NCI-H82 (cell line): ENCODE measurements around the gene MAPK11.

Experiments used
- DNase-seq: peaks from one replicate; lab custom pipeline; 2025; lab: John Stamatoyannopoulos, UW

MAPK11 gene

GRCh38 chr22:50248196-50249081 is 21.7 kb downstream of the MAPK11 start:
- no peak for DNase-seq

- DNase-seq, result peak; percentile 58
Observed at GRCh38 chr22:50247748-50248147, 22.4 kb downstream of the MAPK11 start.

GRCh38 chr22:50246242-50247175 is 23.7 kb downstream of the MAPK11 start:
- DNase-seq, result peak; percentile 17

DNA sequence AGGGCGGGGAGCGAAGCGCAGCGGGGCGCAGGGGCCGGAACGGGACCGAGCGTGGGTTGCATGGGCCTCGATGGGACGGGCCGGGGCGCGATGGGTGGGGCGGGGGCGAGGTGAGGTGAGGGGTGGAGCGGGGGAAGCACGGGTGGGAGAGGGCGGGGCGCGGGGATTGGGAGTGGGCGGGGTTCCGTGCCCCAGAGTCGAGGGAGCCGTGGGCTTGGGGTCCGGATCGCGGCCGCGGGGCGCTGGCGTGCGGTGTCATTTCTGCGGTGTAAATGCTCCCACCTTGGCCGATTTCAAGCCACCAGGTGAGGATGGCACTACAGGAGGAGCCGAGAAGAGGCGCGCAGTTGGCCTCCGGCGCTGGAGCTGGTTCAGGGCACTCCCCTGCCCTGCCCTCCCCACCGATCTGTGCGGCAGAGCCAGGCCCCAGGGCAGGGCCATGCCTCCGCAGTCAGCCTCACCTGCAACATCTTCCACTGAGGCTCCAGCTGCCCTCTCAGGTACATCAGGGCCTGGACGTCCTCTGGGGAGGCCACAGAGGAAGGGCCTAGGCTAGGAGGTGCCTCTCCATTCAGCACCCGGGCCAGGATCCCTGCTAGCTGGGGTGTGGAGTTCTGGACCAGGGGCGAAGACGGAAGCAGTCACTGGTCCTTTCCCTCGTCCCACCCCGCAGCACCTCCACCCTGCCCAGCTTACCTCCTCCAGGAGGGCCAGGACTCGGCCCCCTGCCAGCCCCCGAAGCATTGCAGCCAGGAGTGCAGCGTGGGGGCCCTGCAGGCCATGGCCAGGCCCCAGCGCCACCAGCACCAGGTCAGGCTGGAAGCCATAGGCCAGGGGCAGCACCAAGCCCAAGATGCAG is 24.7 kb downstream of the MAPK11 start:
- DNase-seq, result peak; percentile 76

DNA sequence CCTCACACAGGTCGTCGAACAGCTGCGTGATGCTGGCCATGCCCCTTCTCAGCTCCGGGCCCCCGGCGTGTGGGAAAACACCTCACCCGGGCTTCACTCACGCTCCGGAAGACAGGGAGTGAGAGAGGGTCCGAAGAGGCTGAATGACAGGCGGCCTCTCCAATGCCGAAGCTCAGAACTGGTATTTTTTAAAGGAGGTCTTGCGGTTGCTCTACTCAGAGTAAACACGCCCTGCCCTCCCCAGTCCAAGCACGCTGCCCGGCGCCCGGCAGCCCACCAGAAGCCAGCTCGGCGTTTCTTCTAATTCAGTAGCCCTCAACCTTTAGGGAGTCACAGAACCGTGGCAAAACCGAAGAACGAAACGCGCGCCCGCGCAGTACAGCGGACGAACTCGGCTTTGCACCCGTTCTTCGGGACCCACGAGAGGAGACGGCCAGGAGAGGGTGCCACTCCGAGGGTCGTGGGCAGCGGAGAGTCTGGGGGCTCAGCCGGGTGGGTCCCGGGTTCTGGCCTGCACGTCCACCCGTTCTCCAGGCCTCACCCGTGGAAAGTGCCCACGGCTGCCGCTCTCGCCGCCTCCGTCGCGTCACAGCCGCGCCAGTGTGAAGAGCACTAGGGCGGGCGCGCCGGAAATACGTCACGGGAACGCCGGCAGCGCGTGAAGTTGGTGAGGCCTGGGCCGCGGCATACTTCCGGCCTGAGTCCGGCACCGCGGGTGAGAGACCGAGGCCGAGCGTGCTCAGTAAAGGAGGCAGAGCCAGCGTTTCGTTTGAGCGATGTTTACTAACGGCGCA is 25.6 kb downstream of the MAPK11 start, which contains the start of gene TUBGCP6:
Gene TUBGCP6 (minus strand): TSS at position 604 of the 794 bp plus-strand sequence. CDS start 564 bp downstream, at position 40.
- peak; percentile 93 for DNase-seq

DNA sequence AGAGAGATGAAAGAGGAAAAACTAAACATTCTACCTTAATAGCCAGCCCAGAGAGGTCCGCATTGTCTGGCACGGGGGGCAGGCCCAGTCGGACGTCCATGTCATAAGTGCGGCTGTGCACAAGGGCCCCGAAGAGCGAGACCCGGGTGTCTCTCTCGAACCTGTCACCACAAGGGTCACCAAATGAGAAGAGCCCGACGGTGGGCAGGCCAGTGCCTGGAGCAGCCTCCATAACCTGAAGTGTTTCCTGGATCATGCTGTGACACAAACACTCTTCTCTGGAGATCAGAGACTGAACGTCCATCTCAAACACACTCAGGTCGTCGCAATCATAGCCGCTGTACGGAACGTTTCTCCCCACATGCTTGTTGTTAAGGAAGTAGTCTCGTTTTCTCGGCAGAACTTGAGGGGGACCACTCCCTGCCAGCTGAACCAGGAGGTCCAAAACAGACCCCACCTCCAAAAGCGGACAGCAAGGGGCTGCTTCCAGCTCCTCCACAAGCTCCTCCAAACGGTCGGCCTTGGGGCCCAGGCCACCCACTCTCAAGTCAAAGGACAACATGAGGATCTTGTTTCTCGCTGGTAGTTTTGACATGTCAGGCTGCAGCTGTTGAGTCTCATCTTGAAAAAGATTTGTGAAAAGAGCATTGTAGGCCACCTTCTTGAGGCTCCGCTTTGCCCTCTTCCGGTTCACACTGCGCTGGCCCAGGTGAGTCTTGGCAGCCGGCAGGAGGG is 26.3 kb downstream of the MAPK11 start:
- DNase-seq, result no peak

DNA sequence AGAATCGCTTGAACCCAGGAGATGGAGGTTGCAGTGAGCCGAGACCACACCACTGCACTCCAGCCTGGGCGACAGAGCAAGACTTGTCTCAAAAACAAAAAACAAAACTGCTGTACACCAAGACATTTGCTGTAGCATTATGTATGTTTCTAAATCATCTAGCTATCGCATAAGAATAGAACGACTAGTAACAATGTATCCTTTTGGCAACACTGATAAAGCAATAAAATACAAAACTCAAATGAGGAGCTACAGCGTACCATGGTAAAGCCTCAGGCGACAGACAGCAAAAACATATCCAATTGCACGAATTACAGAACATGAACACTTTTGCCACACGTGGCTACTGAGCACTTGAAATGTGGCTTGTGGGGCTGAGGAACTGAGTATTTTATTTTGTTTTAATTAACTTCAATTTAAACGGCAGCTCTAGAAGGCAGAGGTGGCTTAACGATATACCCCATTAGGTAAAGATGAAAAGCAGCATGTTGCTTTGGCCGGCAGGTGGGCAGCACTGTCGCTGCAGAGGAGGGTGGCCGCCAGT is 27.7 kb downstream of the MAPK11 start:
- DNase-seq, result no peak

DNA sequence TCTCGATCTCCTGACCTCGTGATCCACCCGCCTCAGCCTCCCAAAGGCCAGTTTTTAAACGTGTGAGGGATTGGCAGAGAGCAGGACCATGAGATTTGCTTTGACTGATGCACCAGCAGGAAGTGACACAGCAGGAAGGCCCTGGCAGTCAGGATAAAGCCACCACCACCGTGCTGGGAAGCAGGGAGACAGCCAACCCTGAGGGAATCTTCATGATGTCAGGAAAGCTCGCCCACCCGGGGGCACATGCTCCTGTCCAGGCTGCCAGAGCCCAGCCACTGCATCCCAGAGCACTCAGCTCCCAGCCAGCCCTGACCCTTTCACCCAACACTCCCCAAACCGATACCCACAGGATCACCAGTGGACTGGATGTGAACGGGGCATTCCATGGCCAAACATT is 31.4 kb downstream of the MAPK11 start:
- DNase-seq, result no peak

GRCh38 chr22:50236731-50237409 is 33.3 kb downstream of the MAPK11 start:
- peak; percentile 24 for DNase-seq

GRCh38 chr22:50233223-50233622 is 37.0 kb downstream of the MAPK11 start:
- DNase-seq, result no peak

DNA sequence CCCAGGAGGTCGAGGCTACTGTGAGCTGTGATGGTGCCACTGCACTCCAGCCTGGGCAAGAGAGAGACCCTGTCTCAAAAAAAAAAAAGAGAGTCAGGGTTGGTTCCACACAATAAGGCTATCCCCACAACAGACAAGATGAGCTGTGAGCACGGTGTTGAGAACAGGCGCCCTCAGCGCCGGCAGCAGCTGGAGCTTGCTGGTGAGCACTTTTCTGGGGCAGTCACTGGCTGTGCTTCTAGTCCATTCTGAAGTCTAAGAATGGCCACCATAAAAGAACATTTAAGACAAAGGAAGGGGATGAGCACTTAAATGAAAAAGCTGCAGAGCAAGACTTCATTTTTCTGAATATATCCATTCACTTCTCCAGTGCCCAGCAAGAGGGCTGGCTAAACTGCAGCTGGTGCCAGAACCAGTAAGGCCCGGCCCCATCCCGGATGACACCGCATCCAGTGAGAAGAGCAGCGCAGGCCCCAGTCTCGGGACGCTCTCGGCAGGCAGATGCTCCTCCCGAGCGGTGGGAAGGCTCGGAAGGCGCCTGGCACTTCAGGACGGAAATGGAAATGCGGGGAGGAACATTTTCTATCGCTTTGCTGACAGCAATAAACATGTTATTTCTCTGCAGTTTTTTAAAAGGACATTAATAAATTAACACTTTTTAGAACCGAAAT is 37.6 kb downstream of the MAPK11 start:
- DNase-seq, result no peak

DNA sequence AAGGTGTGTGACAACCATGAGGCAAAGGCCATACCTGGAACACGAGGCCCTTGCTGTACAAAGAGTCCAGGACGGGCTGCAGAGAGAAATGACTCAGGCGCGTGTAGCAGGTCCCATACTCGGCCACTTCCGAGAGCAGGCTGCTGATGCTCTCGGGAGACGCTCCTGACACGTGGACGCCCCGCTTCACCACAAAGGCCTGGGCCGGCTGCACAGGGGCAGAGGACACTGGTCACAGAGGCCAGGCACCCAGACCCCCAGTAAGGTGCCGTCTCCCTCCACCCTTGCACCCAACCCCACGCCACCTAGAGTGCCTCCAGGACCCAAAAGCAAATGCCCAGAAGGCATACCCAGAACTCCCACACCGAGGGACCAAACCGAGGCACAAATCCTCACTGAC is 40.8 kb downstream of the MAPK11 start:
- DNase-seq, result no peak

- no peak for DNase-seq
Observed at GRCh38 chr22:50228366-50228765, 41.8 kb downstream of the MAPK11 start.

GRCh38 chr22:50227579-50228215 is 42.5 kb downstream of the MAPK11 start:
- DNase-seq, result no peak

DNA sequence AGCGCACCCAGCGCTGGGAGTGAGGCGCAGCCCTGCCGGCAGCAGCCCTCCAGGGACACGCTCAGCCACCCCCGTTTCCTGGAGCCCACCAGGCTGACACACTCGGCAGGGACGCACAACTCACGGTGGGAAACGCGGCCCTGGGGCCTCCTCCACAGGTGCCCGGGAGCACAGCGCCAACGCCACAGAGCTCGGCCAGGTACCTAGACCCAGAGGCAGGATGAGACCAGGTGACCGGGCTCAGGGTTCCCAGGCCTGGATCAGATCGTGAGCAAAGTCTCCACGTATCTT is 43.4 kb downstream of the MAPK11 start:
- DNase-seq, result no peak

- no peak for DNase-seq
Observed at GRCh38 chr22:50226063-50226874, 43.9 kb downstream of the MAPK11 start.

DNA sequence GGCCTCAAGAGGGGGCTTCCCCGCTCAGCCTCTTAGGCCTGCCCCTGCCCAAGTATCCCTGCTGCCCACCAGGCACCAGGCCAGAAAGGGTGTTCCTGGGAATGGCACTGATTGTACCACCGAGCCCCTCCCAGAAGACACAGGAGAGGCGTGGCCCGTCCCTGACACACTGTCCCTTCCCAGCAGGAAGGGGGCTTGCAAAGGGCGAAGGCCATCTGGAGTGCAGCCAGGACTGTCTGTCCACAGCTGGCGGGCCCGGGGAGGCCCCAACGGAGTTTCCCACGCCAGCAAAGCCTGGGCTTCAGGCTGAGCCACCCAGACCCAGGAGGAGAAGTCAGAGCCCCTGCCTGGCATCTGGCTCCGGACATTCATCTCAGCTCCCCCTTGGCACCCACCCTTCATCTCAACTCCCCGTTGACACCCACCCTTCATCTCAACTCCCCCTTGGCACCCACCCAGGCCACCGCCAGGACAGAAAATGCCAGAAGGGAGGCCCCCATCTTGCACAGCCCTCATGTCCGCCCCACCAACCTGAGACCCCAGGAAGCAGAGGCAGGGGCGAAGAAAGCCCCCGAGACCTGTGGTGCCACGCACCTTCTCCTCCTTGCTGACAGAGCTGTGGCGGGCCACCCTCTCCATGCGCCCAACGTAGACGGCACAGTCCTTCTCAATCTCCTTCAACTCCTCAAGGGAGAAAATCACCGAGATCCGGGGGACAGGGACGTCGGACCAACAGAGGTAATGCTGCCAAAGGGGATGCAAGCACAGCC is 44.8 kb downstream of the MAPK11 start:
- no peak for DNase-seq
